ENCODE data around the gene CALML5.

The CALML5 gene, protein sequence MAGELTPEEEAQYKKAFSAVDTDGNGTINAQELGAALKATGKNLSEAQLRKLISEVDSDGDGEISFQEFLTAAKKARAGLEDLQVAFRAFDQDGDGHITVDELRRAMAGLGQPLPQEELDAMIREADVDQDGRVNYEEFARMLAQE

DNA sequence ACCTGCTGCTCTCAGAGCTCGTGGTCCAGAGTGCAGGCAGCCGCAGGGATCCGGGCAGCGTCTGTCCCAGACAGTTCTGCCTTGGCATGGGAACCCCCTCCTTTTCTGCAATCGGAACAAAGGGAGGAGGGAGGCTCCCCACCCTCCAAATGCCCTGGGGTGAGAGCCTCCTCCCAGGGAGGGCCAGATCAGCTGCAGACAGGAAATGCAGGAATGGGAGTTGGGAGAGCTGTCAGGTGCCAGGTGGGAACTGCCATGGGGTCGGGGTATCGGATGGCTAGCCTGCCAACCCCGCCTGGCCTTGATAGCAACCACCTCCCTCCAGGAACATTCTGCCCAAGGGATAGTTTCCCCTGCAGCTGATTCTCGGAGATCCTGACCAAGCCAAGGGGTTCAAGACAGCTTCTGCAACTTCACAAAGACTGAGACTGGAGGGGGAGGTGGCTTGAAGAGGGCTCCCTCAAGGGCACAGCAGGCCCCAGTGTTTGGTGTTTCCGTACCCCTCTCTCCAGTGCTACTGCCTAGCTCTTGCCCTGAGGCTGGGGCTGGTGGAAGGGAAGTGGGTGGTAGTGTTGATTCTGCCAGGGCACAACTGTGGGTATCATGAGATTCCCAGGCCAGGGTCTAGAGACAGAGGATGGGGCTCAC lies at the start of gene CALML5:
CALML5 (minus strand) TSS at position 78 of the 648 bp plus-strand sequence. CDS start 132 bp downstream, outside the sequence.
- DNase-seq, result no peak

DNA sequence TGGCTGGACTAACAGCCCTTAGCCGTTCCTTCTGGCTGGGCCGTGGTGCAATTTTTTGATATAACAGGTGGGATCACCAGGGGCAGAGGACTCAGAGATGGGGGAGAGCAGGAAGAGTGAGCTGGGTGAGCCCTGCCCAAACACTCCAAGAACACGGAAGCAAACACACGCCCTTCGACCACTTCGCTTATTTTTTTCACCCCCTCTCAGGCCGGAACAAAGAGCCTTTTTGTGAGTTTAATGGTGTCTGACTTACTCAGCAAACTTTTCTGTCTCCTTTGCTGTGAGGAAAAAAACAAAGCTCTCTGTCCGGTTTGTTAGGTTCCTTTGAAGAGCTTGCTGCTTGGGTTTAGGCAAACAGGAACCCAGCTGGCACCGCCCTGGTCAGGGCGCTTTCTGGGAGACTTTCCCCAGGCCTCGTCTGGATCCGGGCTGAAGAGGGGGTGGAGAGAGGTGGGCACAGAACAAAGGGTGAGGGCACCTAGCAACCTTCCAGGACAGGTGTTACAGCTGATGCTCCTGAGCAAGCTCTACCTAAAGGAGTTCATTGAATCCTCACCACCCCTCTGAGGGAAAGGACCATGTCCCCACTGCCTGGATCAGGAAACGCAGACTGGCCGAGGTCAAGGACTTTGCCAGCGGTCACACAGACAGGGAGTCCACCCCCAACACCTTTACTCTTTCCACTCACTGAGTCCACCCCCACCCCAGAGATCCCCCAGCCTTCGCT lies 48.7 kb upstream of the CALML5 start:
- no peak for DNase-seq

DNA sequence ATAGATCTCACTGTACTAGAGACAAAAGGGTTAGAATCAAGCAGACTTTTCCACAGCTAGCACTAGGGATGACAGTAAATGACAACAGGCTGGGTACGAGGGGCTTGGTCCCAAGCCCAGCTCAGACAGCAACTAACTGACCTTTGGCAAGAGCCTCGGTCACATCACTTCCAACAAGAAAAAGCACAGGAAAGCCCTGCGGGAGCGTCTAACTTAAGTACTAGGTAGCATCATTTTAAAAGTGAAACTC lies 48.2 kb upstream of the CALML5 start:
- DNase-seq, result no peak

DNA sequence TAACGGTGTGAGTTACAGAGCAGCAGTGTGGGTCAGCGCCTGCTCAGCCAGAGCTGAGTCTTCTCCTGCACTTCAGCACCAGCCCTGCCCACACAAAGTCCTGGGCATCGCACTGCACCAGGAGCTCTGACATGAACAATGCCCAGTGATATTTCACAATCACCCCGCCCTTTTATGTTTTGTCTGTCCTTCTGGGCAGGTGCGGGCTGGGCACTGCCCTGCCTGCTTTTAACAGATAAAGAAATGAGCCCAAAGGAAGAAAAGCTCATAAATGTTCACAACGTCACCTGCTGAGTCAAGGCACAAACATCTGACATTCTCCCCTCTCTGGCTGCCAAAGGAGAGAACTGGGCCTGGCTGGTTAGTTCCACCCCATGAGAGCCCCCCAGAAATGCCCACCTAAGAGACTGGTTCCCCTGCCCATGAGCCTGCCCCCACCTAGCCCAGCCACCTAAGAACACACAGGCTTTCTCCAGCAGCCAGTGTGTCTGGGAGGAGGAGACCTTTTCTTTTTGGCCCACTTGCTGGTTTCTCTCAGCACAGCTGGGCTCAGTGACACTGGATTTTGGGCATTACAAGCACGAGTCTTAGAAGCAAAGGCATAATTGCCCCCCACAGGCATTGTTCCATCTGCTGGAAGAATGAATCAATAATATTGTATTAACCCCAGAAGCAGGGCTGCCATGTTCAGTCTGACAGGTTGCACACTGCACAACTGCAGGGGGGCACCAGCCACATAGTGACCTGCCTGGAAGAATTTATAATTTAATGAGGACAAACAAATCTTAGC lies 47.7 kb upstream of the CALML5 start:
- DNase-seq, result no peak

DNA sequence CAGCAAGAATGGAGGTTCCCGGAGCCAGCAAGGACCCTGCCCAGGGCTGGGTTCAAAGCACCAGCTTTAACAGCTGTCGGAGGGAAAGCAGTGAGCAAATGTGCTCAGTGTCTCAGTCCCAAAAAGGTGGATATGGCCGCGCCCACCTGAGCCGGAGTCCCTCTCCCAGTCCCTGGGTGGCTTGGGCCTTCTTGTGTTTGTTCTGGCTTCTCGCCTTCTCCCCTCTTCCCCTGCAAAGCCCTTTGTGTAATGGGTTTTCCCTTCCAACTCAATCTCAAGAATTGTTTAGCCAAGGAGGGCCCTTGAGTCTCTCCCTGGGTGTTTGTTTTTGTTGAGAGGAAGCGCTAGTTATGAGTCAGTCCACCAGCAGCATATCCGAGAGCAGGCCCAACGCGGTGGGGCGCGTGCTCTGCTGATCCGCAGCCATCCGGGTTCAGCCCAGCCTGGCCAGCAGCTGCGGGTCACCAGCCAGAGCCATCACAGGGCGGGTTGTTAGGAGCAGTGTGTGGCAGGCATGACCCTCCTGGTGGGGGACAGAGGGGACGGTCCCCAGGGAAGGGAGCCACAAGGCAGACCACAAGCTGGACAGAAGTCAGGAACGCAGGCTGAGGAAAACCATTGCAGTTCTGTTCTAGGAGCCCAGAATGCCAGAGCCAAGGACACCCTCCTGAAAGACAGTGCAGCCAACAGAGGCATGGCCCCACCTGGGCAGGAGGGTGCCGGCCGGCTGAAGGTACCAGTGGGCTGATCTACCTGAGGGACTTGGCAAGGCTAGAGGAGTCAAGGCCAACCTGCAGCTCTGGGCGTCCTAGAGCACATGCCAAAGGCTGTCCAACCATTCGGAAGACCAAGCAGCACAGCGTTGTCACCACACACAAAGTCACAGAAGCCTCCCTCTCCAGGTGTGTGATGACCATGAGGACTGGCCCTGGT lies 46.7 kb upstream of the CALML5 start:
- no peak for DNase-seq

DNA sequence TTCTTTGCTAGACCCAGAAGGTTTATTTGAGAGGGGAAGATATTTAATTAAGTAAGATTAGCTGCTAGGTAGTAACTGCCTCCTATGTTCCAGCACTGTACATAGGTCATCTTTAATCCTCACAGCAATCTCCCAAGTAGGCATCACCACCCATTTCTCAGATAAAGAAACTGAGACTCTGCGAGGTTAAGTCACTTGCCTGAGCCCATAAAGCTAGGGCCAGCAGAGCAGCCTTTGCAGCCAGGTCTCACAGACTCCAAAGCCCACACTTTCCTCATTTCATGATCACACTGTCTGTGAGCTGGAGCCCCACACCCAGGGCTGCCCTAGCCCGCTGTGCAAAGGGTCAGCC lies 46.0 kb upstream of the CALML5 start:
- DNase-seq, result no peak

DNA sequence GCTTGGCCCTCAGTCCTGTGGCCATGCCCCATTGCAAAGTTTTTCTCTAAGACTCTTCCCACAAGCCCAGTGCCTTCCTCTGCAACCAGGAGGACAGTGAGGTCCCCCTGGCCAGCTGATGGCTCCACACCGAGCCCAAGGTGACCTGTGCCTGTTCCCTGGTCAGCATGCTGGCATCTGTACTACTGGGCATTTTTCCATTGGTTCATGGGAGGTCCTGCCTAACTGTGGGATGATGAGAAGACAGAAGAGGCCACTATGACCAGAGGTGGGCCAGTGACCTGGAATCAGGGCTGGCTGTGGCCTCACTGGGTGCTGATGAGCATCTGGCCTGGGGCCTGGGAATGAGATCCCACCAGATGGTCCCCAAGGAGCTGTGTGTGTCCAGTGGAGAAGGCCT lies 45.6 kb upstream of the CALML5 start:
- DNase-seq, result no peak

DNA sequence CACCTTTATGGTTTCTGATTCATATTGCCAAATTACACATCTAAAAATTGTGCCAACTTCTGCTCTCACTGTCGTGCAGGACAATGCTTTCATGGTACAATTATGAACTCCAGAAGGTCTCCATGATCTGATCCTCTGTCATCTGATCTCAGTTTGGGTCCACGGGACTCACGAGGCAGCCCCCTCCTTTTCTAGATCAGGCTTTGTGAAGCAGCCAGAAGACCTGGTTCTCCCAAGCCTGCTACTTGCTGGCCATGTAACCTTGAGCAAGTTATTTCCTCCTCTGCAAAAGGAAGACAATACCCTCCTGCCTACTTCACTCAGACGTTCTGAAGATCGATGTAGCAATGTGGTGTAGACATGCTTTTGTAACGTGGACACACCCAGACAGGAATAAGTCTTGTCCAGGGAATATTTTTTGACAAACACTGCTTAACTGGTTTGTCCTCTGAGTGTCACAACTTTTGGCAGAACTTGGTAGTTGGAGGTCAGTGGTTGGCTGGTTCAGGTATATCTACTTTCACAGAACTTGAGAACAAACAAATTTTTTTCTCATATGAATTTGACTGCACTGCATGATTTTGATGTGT lies 44.9 kb upstream of the CALML5 start:
- DNase-seq, result no peak

DNA sequence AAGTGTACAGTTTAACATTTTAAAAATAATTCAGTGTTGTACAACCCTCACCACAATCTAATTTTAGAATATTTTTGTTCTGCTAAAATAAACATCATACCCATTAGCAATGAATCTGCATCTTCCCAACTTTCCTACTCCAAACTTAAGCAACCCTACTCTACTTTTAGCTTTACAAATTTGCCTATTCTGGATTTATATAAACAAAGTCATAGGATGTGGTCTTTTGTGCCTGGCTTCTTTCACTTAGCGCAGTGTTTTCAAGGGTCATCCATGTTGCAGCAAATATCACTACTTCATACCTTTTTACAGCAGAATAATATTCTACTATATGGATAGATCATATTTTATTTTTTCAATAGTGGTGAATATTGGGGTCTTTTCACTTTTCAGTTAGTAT lies 44.3 kb upstream of the CALML5 start:
- no peak for DNase-seq

DNA sequence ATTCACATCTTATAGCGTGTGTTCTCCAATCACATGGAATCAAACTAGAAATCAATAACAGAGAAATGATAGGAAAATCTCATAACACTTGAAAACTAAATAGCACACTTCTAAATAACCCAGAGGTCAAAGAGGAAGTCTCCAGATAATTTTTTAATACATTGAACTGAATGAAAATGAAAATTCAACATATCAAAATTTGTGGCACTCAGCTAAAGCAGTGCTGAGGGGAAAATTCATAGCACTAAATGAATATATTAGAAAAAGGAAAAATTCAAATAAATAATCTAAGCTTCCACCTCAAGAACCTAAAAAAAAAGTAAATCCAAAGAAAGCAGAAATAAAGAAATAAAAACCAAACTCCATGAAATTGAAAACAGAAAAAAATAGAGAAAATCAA lies 42.7 kb upstream of the CALML5 start:
- DNase-seq, result no peak

DNA sequence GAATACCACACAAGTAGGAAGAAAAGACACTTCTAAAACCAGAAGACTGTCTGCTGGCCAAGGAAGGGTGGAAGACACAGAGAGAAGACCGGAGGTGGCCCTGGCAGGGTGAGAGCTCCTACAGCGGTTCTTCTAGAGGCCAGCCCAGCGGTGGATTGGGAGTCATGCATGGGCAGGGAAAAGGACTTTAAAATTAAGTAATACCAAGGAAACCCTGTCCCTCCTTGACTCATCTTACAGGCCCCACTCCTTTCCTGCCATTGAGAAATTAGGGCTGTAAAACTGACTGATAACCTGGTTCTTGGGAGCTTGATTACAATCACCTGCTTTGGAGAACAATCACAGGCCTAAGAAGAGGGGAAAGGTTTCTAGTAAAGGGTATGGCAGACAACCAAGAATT lies 41.5 kb upstream of the CALML5 start:
- DNase-seq, result no peak

DNA sequence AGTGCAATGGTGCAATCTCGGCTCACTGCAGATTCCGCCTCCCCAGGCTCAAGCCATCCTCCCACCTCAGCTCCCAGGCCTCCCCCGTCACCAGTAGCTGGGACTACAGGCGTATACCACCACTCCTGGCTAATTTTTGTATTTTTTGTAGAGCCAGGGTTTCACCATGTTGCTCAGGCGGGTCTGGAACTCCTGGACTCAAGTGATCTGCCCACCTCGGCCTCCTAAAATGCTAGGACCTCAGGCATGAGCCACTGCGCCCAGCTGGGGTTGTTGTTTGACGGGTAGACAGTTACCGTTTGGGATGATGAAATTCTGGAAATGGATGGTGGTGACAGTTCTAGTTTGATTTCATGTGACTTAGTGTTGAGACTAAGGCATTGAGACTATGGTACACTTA lies 40.7 kb upstream of the CALML5 start:
- DNase-seq, result no peak

DNA sequence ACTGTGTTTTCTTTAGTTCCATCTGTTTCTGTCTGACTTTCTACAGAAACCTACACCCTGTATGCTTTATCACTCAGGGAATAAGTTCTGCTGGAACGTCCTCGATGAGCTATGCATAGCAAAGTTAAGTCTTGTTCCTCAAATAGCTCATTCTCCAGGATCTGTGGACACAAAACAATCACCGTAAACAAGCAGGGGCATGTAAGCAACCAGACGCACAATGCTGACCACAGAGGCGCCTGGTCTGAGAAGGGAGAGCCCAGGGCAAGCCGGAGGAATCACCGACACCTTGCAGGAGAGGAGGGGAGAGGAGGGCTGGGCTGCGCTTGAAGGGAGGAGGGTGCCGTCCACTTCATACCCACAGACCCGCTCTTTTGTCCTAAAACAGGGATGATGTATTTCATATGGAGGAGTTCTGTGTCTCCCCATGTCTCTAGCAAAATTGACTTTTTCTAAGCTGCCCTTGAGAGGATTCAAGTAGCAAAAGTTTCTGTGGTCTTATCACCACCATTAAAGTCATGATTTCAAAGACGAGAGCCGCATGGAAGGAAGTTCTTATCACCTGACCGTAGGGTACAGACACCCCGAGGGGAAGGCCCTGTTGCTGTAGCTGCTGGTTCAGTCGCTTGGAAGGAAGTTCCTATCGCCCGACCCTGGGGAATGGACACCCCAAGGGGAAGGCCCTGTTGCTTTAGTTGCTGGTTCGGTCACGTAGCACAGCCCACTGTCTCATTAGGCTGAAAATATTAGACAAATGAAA lies 39.7 kb upstream of the CALML5 start:
- no peak for DNase-seq

DNA sequence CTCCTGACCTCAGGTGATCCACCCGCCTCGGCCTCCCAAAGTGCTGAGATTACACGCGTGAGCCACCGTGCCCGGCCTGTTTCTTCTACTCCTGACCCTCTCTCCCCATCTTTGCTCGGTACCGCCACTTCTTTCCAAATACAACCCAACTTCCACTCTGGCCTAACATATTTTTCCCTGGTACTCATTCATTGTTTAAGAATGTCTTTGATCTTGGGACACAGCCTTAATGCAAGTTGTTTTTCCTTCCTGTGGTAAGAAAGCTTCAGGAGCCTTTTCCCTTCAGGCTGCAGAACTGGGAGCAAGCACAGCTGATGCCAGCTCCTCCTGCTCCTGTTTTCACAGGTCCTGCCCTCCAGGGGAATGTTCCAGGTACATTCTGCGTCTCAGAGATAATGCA lies 39.1 kb upstream of the CALML5 start:
- no peak for DNase-seq

DNA sequence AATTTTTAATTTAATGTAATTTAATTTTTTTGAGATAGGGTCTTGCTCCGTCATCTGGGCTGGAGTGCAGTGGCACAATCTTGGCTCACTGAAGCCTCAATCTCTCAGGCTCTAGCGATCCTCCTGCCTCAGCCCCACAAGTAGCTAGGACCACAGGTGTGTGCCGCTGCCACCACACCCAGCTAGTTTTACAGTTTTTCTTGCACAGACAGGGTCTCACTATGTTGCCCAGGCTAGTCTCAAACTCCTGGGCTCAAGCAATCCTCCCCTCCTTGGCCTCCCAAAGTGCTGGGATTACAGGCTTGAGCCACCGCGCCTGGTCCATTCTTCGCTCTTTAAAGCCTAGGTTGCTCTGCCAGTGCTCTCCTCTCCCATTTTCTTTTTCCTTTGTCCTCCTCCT lies 38.3 kb upstream of the CALML5 start:
- DNase-seq, result no peak

DNA sequence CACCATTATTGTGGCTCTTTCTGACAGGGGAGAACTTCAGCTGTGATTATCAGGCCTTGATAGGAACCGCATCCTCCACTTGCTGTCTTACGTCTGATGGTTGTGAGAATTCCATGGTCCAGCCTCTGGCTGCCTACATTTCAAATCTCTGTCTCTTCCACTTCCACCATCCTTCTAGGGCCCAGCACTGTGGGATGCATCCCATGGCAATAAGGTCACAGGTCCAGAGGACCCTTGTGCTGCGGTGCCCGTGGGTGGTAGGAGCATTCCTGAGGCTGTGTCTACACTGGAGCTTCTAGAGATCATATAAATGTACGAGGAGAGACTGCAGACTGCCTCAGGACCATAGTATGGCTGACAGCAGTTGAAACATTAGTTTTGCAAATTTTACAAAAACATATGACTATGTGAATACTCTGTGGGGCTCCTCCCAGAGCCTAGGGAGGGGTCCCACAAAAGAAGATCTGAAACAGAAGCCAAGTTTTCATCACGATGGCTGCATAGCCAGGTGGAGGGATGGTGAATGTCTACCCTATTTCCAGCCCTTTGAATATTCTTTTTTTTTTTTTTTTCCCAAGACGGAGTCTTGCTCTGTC lies 37.2 kb upstream of the CALML5 start:
- no peak for DNase-seq

DNA sequence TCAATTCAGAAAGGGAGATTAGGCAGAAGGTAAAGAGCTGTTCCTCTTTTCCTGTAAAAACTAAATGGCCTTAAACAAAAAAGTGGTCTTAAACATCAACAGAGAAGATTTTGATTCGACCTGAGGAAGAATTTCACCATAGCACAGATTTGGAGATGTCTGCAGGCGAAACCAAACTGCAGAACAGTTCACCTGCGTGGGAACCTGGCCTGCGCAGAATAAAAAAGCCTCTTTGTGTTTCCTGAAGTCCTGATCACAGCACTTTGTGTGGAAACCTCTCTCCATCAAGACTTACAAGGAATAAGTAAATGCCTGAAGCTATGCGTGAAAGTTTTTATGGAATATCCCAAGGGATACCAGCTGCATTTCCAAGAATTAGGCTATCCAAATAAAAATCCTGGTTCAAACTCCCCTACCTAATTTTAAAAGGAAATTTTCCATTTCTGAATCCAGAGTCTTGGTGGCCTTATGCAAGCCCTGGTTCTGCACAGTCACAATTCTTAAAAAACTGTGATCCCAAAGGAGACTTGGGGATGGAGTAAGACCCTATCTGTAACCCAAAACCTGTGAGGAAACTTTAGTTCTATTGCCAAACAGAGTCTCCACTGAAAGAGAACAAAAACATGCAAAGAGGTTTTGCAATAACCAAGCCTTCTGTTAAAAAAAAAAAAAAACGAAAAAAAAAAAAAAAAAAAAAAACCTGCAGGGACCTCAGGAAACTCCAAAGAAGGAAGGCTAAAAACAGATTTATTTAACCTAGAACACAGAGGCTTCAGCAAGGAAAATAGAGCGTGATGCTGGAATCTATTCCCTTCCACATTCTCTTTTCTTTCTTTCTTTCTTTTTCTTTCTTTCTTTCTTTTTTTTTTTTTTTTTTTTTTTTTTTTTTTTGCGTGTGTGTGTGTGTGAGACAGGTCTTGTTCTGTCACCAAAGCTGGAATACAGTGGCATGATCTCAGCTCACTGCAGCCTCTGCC lies 35.8 kb upstream of the CALML5 start:
- no peak for DNase-seq

DNA sequence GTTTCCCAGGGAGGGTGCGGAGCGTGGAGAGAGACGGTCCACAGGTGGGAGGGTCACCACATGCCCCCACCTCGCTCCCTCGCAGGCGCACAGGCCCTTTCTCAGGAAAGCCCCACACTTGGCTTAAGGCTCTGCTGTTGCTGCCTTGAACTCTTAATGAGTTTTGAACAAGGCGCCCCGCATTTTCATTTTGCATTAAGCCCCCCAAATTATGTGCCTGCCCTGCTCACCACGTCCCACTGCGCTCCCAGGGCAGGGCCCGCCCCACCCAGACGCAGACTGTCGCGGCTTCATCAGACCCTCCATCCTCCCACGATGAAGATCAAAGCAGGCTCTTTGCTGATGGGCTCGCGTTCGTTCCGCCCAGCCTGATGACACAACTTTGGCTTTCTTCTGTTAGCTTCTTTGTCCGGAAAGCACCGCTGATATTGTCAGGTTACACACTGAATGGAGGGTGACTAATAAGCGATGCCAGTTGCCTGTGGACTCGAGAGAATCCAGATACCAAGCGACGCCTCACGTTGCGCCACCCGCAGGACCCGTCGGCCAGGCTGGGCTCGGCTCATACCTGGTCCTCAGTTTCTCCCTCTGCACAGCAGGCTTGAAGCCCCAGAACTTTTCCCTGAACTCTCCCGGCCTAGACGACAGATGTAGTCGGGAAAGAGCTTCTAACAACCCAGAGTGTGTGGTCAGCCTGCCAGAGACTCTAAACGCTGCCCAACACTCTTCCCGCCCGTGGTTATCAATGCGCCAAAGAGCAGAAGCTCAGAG lies 34.9 kb upstream of the CALML5 start:
- DNase-seq, result no peak

DNA sequence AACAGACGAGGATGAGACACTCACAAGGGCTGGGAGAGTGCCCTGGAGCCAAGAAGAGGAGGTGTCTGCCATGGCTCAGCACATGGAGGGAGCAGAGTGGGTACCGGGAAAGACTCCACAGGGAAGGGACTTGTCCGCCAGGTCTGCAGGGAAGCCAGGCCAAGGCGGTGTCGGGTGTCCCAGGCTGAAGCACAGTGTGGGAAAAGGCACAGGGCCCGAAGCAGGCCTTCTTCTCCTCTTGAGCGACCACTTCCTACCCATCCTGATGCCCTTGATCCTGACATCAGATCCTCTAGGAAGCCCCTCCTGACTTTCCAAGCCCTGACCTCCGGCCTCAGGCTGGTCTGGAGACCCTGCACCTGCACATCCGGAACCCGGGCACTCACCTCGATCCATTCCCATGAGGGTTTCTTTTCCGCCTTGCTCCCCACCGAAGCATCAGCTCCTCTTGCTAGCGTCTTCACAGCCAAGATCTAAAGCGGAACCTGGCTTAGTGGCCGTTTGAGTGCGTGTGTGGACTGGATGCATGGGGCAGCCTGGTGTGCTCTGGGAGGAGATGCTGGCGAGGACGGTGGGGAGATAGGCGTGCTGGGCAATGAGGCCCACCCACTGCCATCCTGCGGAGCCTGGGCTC lies 33.8 kb upstream of the CALML5 start:
- DNase-seq, result no peak

All from NCI-H2227 treated with DMSO at 0.1 percent for 48 hours (cell line).